ENCODE measurements around the gene CDKAL1.

Gene CDKAL1

DNA sequence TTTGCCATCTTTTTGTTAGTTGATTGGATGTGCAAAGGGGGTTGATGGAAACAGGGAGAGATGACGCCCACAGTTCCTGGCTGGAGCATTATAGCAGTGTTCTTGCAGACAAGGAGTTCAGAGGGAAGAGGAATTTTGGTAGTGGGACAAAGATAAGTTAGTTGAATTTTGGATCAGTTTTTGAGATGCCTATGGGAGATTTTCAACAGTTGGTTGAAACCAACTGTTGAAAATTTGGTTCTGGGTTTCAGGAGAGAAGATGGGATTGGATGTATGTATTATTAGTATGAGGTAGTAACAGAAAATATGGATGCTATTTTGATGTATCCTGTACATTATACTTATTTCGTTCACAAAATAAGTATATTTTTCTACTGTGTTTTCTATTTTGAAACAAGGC lies 274.2 kb downstream of the CDKAL1 start:
- peaks cover 0 to 6% of the 10 kb centered on the region in 2 donors for H3K4me1 ChIP-seq (ENCODE audit: control insufficient read depth in 1 of 2, insufficient read depth in 2 of 2, low read length in 2 of 2)
- H3K27ac ChIP-seq (ENCODE audit: low read length) = no peak overlapping the region
- H3K9me3 ChIP-seq (ENCODE audit: control insufficient read depth in 1 of 2, low read length in 2 of 2) = peaks cover 0 to 10% of the 10 kb centered on the region in 2 donors
- no peaks in the 10 kb centered on the region for H3K27me3 ChIP-seq (ENCODE audit: low read depth, low read length)
- no peak overlapping the region for H3K4me3 ChIP-seq (ENCODE audit: low read depth in 1 of 2, low read length in 2 of 2)
- H3K36me3 ChIP-seq (ENCODE audit: control insufficient read depth in 1 of 2, insufficient read depth in 2 of 2, low read length in 2 of 2) = peaks cover 0 to 6% of the 10 kb centered on the region in 2 donors

DNA sequence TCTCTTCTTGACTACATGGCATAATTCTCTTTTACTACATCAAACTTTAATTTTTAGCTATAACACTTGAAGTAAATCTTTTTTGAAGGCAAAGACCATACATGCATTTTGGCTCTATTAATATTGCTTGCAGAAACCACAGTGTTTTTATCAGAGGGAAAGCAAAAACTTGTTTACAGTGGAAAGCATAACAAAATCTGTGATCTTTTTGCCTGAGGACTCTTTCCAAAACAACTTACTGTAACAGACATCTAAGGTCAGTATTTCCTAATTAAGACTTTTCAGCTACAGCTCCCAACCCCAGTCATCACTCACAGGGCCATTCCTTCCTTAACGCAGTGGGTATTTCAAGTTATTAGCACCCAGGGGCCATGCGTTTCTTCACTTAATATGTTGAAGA lies 274.7 kb downstream of the CDKAL1 start:
- peaks cover 0 to 6% of the 10 kb centered on the region in 2 donors for H3K4me1 ChIP-seq (ENCODE audit: control insufficient read depth in 1 of 2, insufficient read depth in 2 of 2, low read length in 2 of 2)
- no peaks in the 10 kb centered on the region for H3K27me3 ChIP-seq (ENCODE audit: low read depth, low read length)
- no peak overlapping the region for H3K27ac ChIP-seq (ENCODE audit: low read length)
- peaks cover 0 to 6% of the 10 kb centered on the region in 2 donors for H3K36me3 ChIP-seq (ENCODE audit: control insufficient read depth in 1 of 2, insufficient read depth in 2 of 2, low read length in 2 of 2)
- peaks cover 0 to 10% of the 10 kb centered on the region in 2 donors for H3K9me3 ChIP-seq (ENCODE audit: control insufficient read depth in 1 of 2, low read length in 2 of 2)
- no peak overlapping the region for H3K4me3 ChIP-seq (ENCODE audit: low read depth in 1 of 2, low read length in 2 of 2)

DNA sequence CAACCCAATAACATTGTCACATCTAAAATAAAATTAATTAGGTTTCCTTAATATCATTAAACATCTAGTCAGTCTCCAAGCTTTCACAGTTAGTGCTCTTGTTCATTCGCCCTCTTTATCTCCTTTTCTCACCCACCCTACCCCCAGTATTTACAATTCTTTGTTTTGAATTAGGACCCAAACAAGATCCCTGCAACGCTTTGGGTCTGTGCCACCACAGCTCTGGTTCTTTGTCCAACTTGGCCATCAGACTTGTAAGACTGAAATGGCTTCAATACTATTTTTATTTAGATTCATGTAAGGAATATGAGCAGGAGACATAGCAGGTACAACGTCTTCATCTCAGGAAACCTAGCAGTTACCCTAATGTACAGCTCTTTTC lies 276.5 kb downstream of the CDKAL1 start:
- no peaks in the 10 kb centered on the region for H3K27me3 ChIP-seq (ENCODE audit: low read depth, low read length)
- peaks cover 0 to 10% of the 10 kb centered on the region in 2 donors for H3K9me3 ChIP-seq (ENCODE audit: control insufficient read depth in 1 of 2, low read length in 2 of 2)
- H3K4me1 ChIP-seq (ENCODE audit: control insufficient read depth in 1 of 2, insufficient read depth in 2 of 2, low read length in 2 of 2) = no peaks in the 10 kb centered on the region
- no peak overlapping the region for H3K4me3 ChIP-seq (ENCODE audit: low read depth in 1 of 2, low read length in 2 of 2)
- H3K36me3 ChIP-seq (ENCODE audit: control insufficient read depth in 1 of 2, insufficient read depth in 2 of 2, low read length in 2 of 2) = peaks cover 0 to 6% of the 10 kb centered on the region in 2 donors
- H3K27ac ChIP-seq (ENCODE audit: low read length) = no peak overlapping the region

DNA sequence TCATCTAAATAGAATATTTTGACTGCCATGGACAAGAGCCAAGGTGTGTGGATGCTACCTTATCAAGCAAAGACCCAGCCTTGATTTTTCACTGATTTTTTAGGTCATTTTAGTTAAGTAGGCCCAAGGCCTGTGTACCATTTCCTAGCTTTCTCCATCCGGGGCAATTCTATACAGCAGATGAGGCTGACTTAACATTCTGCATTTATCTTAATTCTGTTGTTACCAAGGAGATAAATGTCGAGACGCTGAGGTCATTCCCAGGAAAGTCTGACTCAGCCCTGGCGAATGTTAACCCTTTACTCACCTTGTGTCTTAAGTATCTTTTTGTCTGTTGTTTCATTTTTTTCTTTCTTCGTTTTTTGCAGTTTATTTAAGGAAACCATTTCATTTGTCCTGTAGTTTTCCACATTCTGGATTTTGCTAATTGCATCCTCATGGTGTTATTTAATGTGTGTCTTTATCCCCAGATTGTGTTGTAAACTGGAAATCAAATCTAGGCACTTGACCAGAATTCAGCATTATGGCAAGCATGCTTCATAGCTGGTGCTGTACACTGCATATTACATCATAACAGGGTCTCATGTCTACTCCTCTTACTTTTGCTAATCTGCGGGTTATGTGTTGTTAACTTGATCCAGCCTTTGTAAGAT lies 277.0 kb downstream of the CDKAL1 start:
- Histone ChIP-seq H3K9me3 (ENCODE audit: control insufficient read depth in 1 of 2, low read length in 2 of 2) (peaks cover 0 to 6% of the 10 kb centered on the region in 2 donors), H3K4me1 (ENCODE audit: control insufficient read depth in 1 of 2, insufficient read depth in 2 of 2, low read length in 2 of 2) (no peaks in the 10 kb centered on the region), H3K4me3 (ENCODE audit: low read depth in 1 of 2, low read length in 2 of 2) (no peak overlapping the region), H3K36me3 (ENCODE audit: control insufficient read depth in 1 of 2, insufficient read depth in 2 of 2, low read length in 2 of 2) (peaks cover 0 to 2% of the 10 kb centered on the region in 2 donors), H3K27ac (ENCODE audit: low read length) (no peak overlapping the region), H3K27me3 (ENCODE audit: low read depth, low read length) (no peaks in the 10 kb centered on the region)

DNA sequence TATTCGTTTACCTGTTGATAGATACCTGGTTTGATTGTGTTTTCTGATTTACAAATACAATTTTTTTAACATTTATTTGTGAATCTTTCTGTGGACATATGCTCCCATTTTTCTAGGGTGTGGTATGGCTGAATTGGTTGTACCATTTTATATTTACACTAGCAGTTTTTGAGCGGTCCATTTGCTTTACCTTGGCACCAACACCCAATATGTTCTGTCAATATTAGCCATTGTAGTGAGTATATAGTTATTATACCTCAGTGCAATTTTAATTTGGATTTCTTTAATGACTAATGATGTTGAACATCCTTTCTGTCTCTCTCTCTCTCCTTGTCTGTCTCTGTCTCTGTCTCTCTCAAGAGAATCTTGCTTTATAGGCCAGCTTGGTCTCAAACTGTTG lies 278.5 kb downstream of the CDKAL1 start:
- Histone ChIP-seq H3K4me3 (ENCODE audit: low read depth in 1 of 2, low read length in 2 of 2) (no peak overlapping the region), H3K27me3 (ENCODE audit: low read depth, low read length) (no peaks in the 10 kb centered on the region), H3K9me3 (ENCODE audit: control insufficient read depth in 1 of 2, low read length in 2 of 2) (no peaks in the 10 kb centered on the region), H3K36me3 (ENCODE audit: control insufficient read depth in 1 of 2, insufficient read depth in 2 of 2, low read length in 2 of 2) (no peaks in the 10 kb centered on the region), H3K27ac (ENCODE audit: low read length) (no peak overlapping the region), H3K4me1 (ENCODE audit: control insufficient read depth in 1 of 2, insufficient read depth in 2 of 2, low read length in 2 of 2) (no peaks in the 10 kb centered on the region)

DNA sequence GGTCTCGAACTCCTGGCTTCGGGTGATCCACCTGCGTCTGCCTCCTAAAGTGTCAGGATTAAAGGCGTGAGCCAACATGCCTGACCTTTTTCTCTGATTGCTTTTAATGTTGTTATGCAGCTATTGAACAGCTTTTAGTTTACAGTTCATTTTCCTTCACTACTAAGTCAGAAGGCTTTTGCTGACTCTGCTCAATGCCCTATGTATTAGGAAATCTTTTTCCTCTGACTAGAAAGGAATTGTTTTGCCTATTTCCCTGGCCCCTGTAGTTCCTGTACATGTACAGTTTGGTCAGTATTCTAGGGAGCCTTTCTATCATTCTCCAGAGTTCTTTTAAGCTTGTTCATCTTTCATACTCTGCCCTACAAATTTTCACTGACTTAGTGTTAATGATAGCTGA lies 280.2 kb downstream of the CDKAL1 start:
- Histone ChIP-seq H3K4me3 (ENCODE audit: low read depth in 1 of 2, low read length in 2 of 2) (no peak overlapping the region), H3K27ac (ENCODE audit: low read length) (no peak overlapping the region), H3K27me3 (ENCODE audit: low read depth, low read length) (no peaks in the 10 kb centered on the region), H3K36me3 (ENCODE audit: control insufficient read depth in 1 of 2, insufficient read depth in 2 of 2, low read length in 2 of 2) (no peaks in the 10 kb centered on the region), H3K9me3 (ENCODE audit: control insufficient read depth in 1 of 2, low read length in 2 of 2) (no peaks in the 10 kb centered on the region), H3K4me1 (ENCODE audit: control insufficient read depth in 1 of 2, insufficient read depth in 2 of 2, low read length in 2 of 2) (no peaks in the 10 kb centered on the region)

DNA sequence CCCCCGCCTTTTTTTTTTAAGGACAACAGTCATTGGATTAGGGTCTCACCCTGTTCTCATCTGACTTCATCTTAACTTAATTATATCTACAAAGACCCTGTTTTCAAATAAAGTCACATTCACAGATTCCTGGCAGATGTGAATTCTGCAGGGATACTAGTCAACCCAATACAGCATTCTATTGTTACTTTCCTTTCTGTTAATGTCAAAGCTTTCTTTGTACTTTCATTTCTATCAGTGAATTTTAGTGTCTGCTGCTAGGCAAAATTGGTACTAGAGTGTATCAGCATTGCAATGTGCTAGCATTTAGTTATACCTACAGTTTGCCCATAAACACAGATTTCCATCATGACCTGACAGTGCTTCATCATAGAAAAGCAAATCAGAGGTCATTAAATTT lies 281.9 kb downstream of the CDKAL1 start:
- Histone ChIP-seq H3K4me3 (ENCODE audit: low read depth in 1 of 2, low read length in 2 of 2) (no peak overlapping the region), H3K36me3 (ENCODE audit: control insufficient read depth in 1 of 2, insufficient read depth in 2 of 2, low read length in 2 of 2) (no peaks in the 10 kb centered on the region), H3K9me3 (ENCODE audit: control insufficient read depth in 1 of 2, low read length in 2 of 2) (no peaks in the 10 kb centered on the region), H3K27ac (ENCODE audit: low read length) (no peak overlapping the region), H3K4me1 (ENCODE audit: control insufficient read depth in 1 of 2, insufficient read depth in 2 of 2, low read length in 2 of 2) (no peaks in the 10 kb centered on the region), H3K27me3 (ENCODE audit: low read depth, low read length) (no peaks in the 10 kb centered on the region)

DNA sequence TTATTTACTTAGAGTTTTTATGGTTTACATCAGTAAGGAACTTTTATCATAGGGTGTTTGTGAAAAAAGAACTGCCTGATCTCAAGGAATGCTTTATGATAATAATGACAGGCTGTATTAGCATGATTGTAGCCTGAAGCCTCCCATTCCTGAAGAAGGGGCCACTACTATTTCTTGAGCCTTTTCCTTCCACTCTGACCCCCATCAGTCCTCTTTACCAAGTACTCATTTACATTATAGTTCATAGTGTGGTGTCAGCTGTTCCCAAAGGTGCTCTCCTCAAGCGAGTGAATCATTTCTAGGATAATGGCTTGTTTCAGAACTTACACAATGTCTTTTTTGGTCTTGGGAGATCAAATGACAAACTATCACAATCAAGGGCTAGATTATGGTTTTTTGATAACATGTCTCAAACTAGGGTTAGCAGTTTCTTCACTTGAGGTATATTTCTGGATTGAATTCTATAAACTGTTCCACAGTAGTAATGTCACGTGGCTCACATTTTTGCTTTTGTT lies 283.6 kb downstream of the CDKAL1 start:
- no peaks in the 10 kb centered on the region for H3K4me1 ChIP-seq (ENCODE audit: control insufficient read depth in 1 of 2, insufficient read depth in 2 of 2, low read length in 2 of 2)
- no peaks in the 10 kb centered on the region for H3K9me3 ChIP-seq (ENCODE audit: control insufficient read depth in 1 of 2, low read length in 2 of 2)
- no peaks in the 10 kb centered on the region for H3K27me3 ChIP-seq (ENCODE audit: low read depth, low read length)
- no peak overlapping the region for H3K27ac ChIP-seq (ENCODE audit: low read length)
- no peaks in the 10 kb centered on the region for H3K36me3 ChIP-seq (ENCODE audit: control insufficient read depth in 1 of 2, insufficient read depth in 2 of 2, low read length in 2 of 2)
- H3K4me3 ChIP-seq (ENCODE audit: low read depth in 1 of 2, low read length in 2 of 2) = no peak overlapping the region

DNA sequence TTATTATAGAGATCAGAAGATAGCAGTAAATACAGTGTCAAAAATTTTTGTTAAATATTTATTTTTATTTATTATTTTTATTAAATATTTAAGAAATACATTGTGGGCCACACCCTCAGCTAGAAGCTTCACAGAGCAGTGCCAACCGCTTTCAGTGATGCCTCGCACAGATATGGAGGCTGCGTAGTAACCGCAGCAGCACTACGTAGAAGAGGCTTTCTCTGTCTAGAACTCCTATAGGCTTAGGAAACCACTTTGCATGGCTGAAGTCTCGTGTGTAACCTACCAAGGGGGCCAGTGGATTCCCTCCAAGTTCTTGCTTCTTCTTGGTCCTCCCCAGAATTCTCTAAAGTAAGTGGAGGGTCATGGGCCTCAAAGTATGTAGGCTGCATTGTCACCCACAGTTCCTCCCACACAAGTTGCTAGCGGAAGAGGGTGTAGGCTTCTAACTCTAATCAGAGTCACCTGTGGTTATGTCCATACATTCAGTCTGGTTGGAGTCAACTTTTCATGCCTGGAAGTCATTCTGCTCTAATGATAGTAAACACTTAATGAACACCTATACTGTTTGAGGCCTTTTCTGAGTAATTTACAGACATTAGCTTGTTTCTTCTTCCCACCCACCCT lies 285.6 kb downstream of the CDKAL1 start:
- Histone ChIP-seq H3K4me1 (ENCODE audit: control insufficient read depth in 1 of 2, insufficient read depth in 2 of 2, low read length in 2 of 2) (no peaks in the 10 kb centered on the region), H3K4me3 (ENCODE audit: low read depth in 1 of 2, low read length in 2 of 2) (no peak overlapping the region), H3K36me3 (ENCODE audit: control insufficient read depth in 1 of 2, insufficient read depth in 2 of 2, low read length in 2 of 2) (peaks cover 0 to 3% of the 10 kb centered on the region in 2 donors)

DNA sequence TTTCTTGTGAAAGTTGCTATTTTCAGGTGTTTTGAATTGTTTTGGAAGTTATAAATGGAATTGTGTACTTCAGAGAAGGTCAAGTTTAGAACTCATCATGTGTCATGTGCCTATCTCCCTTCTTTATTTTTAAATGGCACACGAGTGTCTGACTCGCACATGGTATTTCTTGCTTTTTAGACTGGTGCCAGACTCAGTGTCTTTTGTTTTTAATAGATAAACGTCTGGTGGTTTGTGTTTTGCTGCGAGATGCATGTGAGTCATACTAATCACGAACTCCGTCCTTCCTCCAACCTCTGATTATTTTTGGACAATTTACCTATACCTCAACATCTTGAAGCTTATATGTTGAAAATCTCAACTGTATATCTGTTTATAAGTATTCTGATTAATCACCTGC lies 292.1 kb downstream of the CDKAL1 start:
- H3K4me3 ChIP-seq (ENCODE audit: low read depth in 1 of 2, low read length in 2 of 2) = no peak overlapping the region
- H3K27me3 ChIP-seq (ENCODE audit: low read depth, low read length) = no peaks in the 10 kb centered on the region
- no peaks in the 10 kb centered on the region for H3K9me3 ChIP-seq (ENCODE audit: control insufficient read depth in 1 of 2, low read length in 2 of 2)
- no peak overlapping the region for H3K27ac ChIP-seq (ENCODE audit: low read length)
- H3K36me3 ChIP-seq (ENCODE audit: control insufficient read depth in 1 of 2, insufficient read depth in 2 of 2, low read length in 2 of 2) = peaks cover 0 to 10% of the 10 kb centered on the region in 2 donors
- peaks cover 0 to 5% of the 10 kb centered on the region in 2 donors for H3K4me1 ChIP-seq (ENCODE audit: control insufficient read depth in 1 of 2, insufficient read depth in 2 of 2, low read length in 2 of 2)

More for the DNA sequence above, 285.6 kb downstream of the CDKAL1 start:
- Histone ChIP-seq H3K9me3 (ENCODE audit: control insufficient read depth in 1 of 2, low read length in 2 of 2) (no peaks in the 10 kb centered on the region), H3K27ac (ENCODE audit: low read length) (no peak overlapping the region), H3K27me3 (ENCODE audit: low read depth, low read length) (no peaks in the 10 kb centered on the region)

DNA sequence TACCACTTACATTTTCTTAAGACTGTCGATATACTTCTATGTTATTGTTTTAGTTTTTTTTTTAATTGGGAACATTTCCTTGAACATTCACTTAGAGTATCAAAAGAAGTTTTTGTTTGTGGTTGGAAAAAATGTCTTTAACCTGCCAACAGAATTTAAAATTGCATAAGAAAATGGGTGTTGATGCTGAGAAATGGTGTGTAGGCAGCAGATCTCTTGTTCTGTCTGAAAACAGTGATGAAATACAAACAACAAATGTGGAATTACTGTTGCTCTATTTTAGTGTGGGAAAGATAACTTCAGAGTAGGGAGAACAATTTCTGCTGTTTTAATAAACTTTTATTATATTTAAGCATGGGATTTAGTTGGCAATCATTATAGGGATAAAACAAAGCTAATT lies 293.5 kb downstream of the CDKAL1 start:
- H3K27me3 ChIP-seq (ENCODE audit: low read depth, low read length) = no peaks in the 10 kb centered on the region
- H3K36me3 ChIP-seq (ENCODE audit: control insufficient read depth in 1 of 2, insufficient read depth in 2 of 2, low read length in 2 of 2) = peaks cover 0 to 10% of the 10 kb centered on the region in 2 donors
- H3K4me1 ChIP-seq (ENCODE audit: control insufficient read depth in 1 of 2, insufficient read depth in 2 of 2, low read length in 2 of 2) = peaks cover 0 to 5% of the 10 kb centered on the region in 2 donors
- no peaks in the 10 kb centered on the region for H3K9me3 ChIP-seq (ENCODE audit: control insufficient read depth in 1 of 2, low read length in 2 of 2)
- H3K27ac ChIP-seq (ENCODE audit: low read length) = no peak overlapping the region
- no peak overlapping the region for H3K4me3 ChIP-seq (ENCODE audit: low read depth in 1 of 2, low read length in 2 of 2)
